DOHH2 (cell line): Measurements from ENCODE around the gene LHX6.

ENCODE experiments used
- H3F3A ChIP-seq: fragments of 200-600 bp; sonication (generic), shearing (Covaris generic); 2 replicates; pipeline ENCODE4 v1.6.0; 2016; ENCODE audit warnings: antibody characterized with exemption, mild to moderate bottlenecking; ENCODE audit not compliant: control insufficient read depth, insufficient read depth
- H3K27ac ChIP-seq: fragments of 200-600 bp; sonication (generic); 2 replicates; pipeline ENCODE4 v1.5.1; 2014; ENCODE audit warnings: low read depth, mild to moderate bottlenecking, low read length, moderate library complexity
- H3K27me3 ChIP-seq: fragments of 200-600 bp; sonication (generic); 2 replicates; pipeline ENCODE4 v1.6.1; 2014; ENCODE audit warnings: mild to moderate bottlenecking, low read length, mixed read lengths; ENCODE audit not compliant: control insufficient read depth
- H3K36me3 ChIP-seq: fragments of 200-600 bp; sonication (generic); 2 replicates; pipeline ENCODE4 v1.6.1; 2014; ENCODE audit warnings: mild to moderate bottlenecking, low read length, moderate library complexity, mixed read lengths; ENCODE audit not compliant: control insufficient read depth
- H3K4me1 ChIP-seq: fragments of 200-600 bp; sonication (generic); 2 replicates; pipeline ENCODE4 v1.6.1; 2014; ENCODE audit warnings: mild to moderate bottlenecking, low read length, mixed read lengths; ENCODE audit not compliant: control insufficient read depth
- H3K4me2 ChIP-seq: fragments of 200-600 bp; sonication (generic); 2 replicates; pipeline ENCODE4 v1.6.0; 2014; ENCODE audit warnings: mild to moderate bottlenecking, low read length, moderate library complexity
- H3K4me3 ChIP-seq: fragments of 200-600 bp; sonication (generic); 2 replicates; pipeline ENCODE4 v1.5.1; 2014; ENCODE audit warnings: mild to moderate bottlenecking, low read length, mixed read lengths
- H3K79me2 ChIP-seq: fragments of 200-600 bp; sonication (generic); 2 replicates; pipeline ENCODE4 v1.6.1; 2014; ENCODE audit warnings: mild to moderate bottlenecking, low read length, mixed read lengths; ENCODE audit not compliant: control insufficient read depth
- H3K9me2 ChIP-seq: fragments of 200-600 bp; sonication (generic); replicated peaks from 2 replicates; pipeline ENCODE4 v1.6.1; 2014; ENCODE audit warnings: mild to moderate bottlenecking, low read length, mixed read lengths; ENCODE audit not compliant: control insufficient read depth
- H3K9me3 ChIP-seq: fragments of 200-600 bp; sonication (generic); 2 replicates; pipeline ENCODE4 v1.6.1; 2014; ENCODE audit warnings: antibody characterized with exemption, low read length, mixed read lengths; ENCODE audit not compliant: control insufficient read depth, insufficient read depth
- H4K20me1 ChIP-seq: fragments of 200-600 bp; sonication (generic); 2 replicates; pipeline ENCODE4 v1.6.0; 2014; ENCODE audit warnings: low read depth, mild to moderate bottlenecking, antibody characterized with exemption, low read length, moderate library complexity; ENCODE audit not compliant: control insufficient read depth, insufficient read depth
- EZH2phosphoT487 ChIP-seq: fragments of 200-600 bp; sonication (generic); IDR thresholded peaks from 2 replicates; pipeline ENCODE4 v1.6.1; 2017; ENCODE audit warnings: borderline replicate concordance, mild to moderate bottlenecking, antibody characterized with exemption, low read length, moderate library complexity, mixed read lengths
- TF ChIP-seq, protein P1 (sequence below): fragments of 200-600 bp; sonication (generic); IDR thresholded peaks from one replicate; pipeline ENCODE4 v1.5.1; 2014; ENCODE audit warnings: antibody characterized with exemption, mild to moderate bottlenecking, low read depth, low read length; ENCODE audit not compliant: poor library complexity, severe bottlenecking

LHX6 gene

DNA sequence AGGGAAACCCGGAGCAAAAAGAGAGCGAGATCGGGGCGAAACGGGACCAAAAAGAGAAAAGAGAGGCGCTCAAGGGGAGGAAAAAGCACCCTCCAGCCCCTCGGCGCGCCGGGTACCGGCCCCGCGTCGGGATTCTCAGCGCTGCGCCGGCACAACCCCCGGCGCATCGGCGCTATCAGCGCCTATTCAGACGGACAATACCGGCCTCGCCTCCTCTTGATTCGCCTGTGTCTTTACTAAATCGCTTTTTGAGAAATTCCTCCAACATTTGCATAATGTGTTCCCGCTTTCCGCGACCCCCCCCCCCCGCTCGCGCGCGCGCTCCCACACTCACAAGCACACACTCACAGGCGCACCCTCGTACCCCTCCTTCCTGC lies 578 bp downstream of the LHX6 start:
- Histone ChIP-seq H3K9me3 (no peaks in the 10 kb centered on the region), H3K4me2 (peak overlapping the region; percentile 26; the same call in 1 of the 2 replicates), H3K4me1 (no peaks in the 10 kb centered on the region), H3F3A (no peaks in the 10 kb centered on the region), H3K9me2 (no peaks in the 10 kb centered on the region), H4K20me1 (no peaks in the 10 kb centered on the region), H3K79me2 (no peaks in the 10 kb centered on the region), H3K27me3 (peaks cover 22% of the 10 kb centered on the region), H3K36me3 (no peaks in the 10 kb centered on the region), H3K27ac (no peak overlapping the region), H3K4me3 (no peak overlapping the region)
- TF ChIP-seq, protein P1, sequence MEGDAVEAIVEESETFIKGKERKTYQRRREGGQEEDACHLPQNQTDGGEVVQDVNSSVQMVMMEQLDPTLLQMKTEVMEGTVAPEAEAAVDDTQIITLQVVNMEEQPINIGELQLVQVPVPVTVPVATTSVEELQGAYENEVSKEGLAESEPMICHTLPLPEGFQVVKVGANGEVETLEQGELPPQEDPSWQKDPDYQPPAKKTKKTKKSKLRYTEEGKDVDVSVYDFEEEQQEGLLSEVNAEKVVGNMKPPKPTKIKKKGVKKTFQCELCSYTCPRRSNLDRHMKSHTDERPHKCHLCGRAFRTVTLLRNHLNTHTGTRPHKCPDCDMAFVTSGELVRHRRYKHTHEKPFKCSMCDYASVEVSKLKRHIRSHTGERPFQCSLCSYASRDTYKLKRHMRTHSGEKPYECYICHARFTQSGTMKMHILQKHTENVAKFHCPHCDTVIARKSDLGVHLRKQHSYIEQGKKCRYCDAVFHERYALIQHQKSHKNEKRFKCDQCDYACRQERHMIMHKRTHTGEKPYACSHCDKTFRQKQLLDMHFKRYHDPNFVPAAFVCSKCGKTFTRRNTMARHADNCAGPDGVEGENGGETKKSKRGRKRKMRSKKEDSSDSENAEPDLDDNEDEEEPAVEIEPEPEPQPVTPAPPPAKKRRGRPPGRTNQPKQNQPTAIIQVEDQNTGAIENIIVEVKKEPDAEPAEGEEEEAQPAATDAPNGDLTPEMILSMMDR, result no peak
- TF ChIP-seq EZH2phosphoT487, result no peak

DNA sequence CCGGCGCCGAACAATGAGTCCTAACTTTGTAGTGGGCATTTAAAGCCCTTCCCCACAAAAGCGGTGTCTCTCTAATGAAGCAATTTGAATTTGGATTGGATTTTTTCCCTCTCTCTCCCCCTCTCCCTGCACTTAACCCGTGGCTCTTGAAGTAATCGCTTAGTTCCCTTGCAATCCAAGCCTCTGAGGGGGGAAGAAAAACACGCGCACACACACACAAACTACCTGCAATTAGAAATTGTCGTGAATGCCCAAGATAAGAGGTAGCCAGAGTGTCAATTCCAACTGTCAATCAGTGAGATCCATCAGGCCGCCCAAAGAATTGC lies 1.2 kb downstream of the LHX6 start:
- Histone ChIP-seq H3K4me2 (no peak overlapping the region), H3K4me1 (no peaks in the 10 kb centered on the region), H3F3A (no peaks in the 10 kb centered on the region), H3K27ac (no peak overlapping the region), H3K79me2 (no peaks in the 10 kb centered on the region), H4K20me1 (no peaks in the 10 kb centered on the region), H3K9me2 (no peaks in the 10 kb centered on the region), H3K27me3 (peaks cover 22% of the 10 kb centered on the region), H3K9me3 (no peaks in the 10 kb centered on the region), H3K36me3 (no peaks in the 10 kb centered on the region), H3K4me3 (no peak overlapping the region)
- TF ChIP-seq, protein P1, result no peak
- TF ChIP-seq EZH2phosphoT487, result no peak

DNA sequence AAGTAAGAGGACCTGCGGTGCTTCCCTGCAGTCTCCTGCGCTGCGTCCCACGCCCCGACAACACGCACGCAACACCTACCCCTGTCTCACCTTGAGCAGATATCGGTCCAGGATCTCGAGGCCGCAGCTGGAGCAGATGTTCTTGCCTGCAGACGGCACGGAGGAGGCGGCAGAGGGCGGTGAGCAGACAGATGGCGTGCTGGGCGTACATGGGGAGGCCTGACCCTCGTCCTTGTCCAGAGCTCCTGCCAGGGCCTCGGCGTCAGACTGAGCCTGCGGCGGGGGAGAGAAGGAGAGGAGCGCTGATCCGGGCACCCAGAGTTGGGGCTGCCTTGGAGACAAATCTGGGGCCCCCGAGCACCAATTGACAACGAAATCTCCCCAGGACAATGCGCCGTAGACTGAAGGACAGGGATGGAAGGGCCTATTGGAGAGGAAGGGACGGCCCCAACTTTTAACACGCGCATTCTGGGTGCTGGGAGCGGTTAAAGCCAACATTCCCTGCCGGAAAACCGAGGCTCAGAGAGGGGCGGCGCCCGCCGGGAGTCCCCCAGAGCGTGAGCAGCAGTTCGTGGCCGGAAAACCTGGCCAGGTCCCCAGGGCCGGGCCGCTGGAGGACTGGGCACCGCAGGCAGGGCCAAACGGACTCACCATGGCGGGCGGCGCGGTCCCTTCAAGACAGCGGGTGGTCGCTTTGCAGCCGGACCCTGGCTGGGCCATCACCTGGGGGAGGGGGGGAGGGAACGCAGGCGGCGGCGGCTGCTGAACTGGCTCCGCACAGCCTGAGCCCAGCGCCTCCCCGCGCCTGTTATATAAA lies 1.8 kb downstream of the LHX6 start:
- Histone ChIP-seq H3K9me2 (no peaks in the 10 kb centered on the region), H3K4me3 (no peak overlapping the region), H3K9me3 (no peaks in the 10 kb centered on the region), H3F3A (no peaks in the 10 kb centered on the region), H3K4me1 (no peaks in the 10 kb centered on the region), H3K4me2 (no peak overlapping the region), H3K27ac (no peak overlapping the region), H3K79me2 (no peaks in the 10 kb centered on the region), H4K20me1 (no peaks in the 10 kb centered on the region), H3K36me3 (no peaks in the 10 kb centered on the region), H3K27me3 (peaks cover 24% of the 10 kb centered on the region)
- TF ChIP-seq EZH2phosphoT487, result no peak
- TF ChIP-seq, protein P1, result no peak
